Measurements from ENCODE around the gene ACLY.
"Not testable (repeated sequence)": the region's sequence is repeated elsewhere in the genome, so short reads cannot be mapped to it uniquely, and the experiment has no call there.

ACLY gene

DNA sequence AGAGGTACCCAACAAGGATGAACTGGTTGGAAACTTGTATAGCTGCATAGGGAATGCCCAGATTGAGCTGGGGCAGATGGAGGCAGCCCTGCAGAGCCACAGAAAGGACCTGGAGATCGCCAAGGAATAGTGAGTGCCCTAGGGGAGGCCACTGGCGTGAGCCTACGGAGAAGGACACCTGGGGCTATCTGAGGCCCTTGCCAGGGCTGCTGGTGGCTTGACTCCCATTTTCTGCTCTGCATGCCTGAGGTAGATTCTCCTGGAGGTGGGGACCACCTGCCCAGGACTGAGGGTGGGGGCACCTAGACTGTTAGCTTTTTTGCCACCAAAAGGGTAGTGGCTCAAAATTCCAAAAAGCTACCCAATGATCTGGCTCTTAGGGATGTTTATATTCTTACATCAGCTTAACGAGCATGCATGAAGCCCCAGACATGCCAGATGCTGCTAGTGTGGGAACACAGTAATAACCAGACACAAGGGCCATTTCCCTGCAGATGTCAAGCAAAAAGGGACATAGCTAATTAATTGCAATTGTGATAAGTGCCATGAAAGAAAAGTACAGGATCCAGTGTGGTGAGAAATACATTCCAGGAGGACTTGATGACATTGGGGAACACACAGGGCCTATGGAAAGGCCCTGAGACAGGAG is 20.4 kb upstream of the ACLY start:
- DNase-seq: no peak

- no peak for DNase-seq
Observed at GRCh38 chr17:41937970-41938954, 19.5 kb upstream of the ACLY start.

DNA sequence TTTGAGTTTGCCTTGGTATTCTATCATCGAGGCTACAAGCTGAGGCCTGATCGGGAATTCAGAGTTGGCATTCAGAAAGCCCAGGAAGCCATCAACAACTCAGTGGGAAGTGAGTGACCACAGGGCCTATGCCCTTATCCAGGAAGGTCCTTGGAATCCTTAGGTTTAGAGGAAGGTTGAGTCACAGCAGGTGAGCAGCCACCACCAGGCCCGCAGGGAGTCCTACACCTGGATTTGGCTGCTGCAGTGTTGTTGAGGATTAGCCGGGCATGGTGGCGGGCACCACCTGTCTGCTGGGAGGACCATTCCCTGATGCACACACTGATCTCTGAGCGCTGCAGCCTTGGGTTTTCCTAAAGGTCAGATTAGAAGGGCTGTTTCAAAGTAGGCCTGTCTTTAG is 16.9 kb upstream of the ACLY start:
- no peak for DNase-seq

- no peak for DNase-seq
Observed at GRCh38 chr17:41932816-41933389, 14.2 kb upstream of the ACLY start.

- DNase-seq: not testable (repeated sequence)
Observed at GRCh38 chr17:41931715-41932114, 13.0 kb upstream of the ACLY start.

DNA sequence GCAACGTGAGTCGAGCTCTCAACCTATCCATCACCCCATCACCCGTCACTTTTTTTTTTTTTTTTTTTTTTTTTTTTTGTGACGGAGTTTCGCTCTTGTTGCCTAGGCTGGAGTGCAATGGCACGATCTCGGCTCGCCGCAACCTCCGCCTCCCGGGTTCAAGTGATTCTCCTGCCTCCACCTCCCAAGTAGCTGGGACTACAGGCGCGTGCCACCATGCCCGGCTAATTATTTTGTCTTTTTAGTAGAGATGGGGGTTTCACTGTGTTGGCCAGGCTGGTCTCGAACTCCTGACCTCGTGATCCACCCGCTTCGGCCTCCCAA is 12.0 kb upstream of the ACLY start:
- DNase-seq: not testable (repeated sequence)

DNA sequence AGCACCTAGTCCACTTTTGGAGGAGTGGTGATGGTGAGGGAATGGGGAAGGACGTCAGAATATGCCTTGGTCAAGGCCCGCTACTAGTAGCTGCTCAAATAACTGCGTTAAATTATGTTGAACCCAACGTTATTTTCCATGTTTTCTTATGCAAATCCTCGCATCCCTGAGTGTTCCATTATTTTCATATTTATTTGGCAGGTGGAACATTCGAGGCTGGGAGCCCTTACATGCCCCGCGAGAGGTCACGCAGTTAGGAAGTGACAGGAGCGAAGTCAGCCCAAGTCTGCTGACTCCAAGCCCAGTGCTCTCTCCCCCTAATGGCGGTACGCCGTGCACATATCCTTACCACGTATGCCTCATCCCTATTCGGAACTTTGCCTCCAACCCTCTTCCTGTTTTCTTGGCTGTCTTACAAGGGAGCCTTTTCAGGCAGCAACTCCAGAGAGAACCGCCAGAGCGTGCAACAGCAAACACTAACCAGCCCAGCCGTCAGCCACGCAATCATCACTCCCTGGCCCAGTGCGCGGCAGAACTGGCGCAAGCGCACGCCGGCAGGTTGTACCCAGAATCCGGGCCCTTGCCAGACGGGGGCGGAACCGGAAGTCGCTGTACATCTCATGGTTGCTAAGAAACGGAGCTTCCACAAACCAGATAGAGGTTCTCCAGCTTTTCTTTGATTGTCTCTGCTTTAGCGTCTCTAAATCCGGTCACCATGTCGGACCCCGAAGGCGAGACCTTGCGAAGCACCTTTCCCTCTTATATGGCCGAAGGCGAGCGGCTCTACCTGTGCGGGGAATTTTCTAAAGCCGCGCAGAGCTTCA is 11.5 kb upstream of the ACLY start, which contains the start of gene ODAD4:
Gene ODAD4 (plus strand): TSS at position 609 of the 824 bp plus-strand sequence. CDS start 107 bp downstream, at position 716.
- DNase-seq: peak; percentile 98

- DNase-seq: no peak
Observed at GRCh38 chr17:41928693-41929251, 10.0 kb upstream of the ACLY start.

DNA sequence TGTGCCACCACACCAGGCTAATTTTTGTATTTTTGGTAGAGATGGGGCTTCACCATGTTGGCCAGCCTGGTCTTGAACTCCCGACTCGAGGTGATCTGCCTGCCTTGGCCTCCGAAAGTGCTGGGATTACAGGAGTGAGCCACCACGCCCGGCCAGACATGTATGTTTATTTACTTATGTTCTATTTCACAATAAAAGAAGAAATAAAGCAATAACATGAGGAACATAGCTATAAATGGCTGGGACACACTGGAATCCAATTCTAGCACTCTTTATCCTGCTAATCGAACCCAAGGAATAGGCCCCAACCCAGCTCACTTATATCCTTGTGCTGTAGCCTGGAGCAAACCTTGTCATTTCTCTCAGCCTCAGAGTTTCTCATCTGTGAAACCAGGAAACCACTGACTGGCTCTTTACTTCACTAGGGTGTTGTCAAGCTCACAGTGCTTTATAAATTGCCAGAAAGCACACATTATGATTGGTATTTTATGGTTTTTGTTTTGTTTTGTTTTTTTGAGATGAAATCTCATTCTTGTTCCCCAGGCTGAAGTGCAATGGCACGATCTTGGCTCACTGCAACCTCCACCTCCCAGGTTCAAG is 7.3 kb upstream of the ACLY start:
- DNase-seq: no peak

- DNase-seq: no peak
Observed at GRCh38 chr17:41920580-41920955, 1.8 kb upstream of the ACLY start.

DNA sequence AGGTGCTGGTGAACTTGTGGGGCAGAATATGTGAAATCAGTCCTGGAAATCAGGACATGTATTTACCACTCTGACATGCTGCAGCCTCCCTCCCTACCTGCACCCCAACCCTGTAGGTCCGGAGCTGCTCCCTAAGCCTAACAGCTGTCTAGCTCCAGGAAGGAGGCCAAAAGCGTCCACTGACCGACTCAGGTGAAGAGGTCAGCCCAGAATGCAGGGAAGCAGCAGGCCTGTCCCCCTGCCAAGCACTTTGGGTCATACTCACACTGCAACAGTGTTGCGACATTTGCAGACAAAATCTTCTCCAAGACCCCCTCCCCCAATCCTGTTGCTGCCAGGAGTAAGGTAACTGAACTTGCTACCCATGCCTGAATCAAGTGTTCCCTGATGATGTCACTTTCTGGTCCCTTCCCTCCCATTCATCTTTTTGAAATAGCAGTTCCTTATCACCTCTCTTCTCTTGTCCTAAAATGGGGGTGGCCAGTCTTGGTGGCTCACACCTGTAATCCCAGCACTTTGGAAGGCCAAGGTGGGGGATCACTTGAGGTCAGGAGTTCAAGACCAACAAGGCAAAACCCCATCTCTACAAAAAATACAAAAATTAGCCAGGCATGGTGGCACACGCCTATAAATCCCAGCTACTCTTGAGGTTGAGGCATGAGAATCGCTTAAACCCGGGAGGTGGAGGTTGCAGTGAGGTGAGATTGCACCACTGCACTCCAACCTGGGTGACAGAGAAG is 1.3 kb upstream of the ACLY start:
- DNase-seq: peak; percentile 32

DNA sequence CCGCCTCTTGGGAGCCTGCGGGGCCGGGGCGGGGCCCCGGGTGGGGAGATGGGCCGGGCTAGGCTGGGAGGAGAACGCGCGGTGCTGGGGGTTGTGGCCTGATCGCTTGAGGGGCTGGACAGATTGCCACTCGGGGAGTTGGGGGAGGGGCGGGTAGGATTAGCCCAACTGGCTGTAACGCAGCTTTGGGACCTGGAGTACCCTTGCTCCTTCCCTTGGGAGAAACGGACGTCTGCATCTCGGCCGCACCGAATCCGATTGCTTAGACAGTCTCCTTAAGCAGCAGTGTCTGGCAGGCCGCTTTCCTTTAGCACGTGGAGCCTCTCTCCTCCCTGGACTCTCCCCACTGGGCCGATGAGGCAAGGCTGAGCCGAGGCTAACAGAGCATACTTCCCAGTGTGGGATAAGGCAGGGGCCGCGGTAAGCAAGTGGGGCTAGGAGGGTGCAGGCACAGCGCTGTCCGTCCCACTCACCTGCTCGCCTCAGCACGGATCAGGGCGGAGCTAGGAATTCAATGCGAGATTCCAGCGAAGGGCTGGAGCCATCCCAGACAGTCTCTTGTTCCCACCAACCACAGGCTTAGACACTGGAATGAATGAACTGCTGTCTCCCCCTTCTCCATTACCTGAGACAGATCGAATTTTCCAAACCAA is 540 bp upstream of the ACLY start:
- no peak for DNase-seq

DNA sequence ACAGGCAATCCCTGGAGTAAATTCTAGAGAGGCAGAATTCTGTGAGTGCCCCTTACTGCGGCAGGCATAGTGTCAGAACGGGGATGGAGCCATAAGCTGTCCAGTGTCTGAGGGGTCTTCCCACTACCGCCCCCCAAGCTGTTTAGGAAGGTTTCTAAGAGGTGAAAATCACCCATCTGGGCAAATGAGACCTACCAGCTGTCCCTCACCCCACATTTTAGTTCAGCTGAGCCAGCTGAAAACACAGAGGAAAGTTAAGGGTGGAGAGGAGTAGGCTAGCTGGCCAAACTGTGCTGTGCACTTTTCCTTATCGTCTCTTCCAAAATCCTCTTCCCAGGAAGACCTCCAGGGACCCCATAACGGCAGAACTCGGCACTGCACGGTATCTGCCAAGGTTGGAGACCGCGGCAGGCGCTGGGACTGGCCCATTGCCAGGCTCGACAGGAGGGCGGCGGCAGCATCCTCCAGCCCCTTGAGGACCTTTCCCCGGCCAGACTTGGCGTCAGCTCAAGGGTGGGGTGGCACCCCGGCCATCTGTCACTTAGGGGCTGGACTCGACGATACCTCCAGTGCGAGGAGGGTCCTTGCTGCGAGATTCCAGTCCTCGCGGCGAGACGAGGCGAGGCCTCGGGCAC is 955 bp downstream of the ACLY start:
- peak; percentile 46 for DNase-seq

GRCh38 chr17:41917192-41917591 is 1.6 kb downstream of the ACLY start:
- peak; percentile 61 for DNase-seq

DNA sequence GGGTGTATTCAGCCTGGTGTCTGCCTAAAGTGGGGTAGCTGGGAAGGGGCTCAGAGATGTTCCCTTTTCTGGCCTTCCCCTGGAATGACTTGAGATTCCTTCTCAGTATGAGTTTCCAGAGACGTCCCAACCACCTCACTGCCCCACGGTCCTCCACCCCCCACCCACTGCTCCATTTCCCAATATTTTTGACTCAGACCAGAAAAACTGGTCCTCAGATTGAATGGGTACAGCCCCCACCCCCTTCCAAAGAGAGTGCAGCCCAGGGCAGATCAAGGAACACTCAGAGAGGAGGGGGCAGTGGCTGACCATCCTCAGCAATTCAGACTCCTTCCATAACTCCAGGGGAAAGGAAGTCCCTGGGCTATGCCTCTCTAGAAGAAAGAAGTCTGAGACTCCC is 3.2 kb downstream of the ACLY start:
- no peak for DNase-seq

DNA sequence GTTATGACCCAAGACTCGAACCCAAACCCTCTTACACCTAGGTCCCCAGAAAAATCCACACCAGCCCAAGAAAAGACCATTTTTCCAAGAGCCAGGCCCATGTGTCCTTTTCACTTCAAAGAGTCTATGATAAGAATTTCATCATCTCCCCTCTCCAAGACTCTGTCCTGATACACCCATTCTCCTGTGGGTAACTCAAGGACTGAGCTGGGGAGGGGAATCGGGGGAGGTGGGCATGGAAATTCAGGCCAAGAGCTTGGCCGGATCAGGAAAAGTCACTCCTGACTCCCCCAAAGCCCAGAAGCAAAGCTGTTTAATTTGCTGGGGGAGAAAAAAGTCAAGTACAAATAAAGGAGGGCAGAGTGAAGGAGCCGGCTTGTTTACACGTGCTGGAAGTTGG is 3.7 kb downstream of the ACLY start:
- no peak for DNase-seq

- no peak for DNase-seq
Observed at GRCh38 chr17:41914358-41914766, 4.4 kb downstream of the ACLY start.

GRCh38 chr17:41913798-41914197 is 5.0 kb downstream of the ACLY start:
- no peak for DNase-seq

GRCh38 chr17:41912925-41913324 is 5.8 kb downstream of the ACLY start:
- DNase-seq: no peak

DNA sequence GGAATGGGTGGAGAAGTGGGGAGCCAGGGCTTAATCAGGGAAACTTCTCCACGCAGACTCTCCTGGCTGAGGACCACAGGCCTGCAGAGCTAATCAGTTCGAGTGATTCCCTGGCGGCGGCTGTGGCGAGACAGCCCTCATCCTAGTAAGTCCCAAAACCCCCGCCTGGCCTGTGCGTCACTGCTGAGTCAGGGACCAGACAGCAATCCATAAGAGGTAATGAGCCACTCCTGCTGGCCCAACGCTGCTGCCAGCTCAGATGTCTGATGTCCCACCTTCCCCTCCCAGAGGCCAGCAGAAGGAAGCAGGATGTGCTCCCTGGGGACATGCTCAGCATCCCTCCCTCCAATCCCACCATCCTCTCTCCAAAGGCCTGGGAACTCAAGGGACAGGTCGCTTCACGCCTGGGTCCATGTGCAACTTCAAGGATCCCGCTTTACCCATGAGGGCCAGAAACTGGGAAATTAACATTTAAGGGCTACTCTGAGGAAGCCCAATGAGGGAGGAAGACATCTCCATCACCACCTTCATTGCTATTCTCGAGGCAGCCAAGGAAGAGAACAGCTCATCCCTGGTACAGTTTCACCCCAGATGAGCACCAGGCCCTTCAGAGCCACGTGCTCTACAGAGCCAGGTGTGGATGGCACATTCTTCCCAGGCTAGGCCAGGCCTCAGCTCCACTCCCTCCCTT is 7.9 kb downstream of the ACLY start:
- peak; percentile 97 for DNase-seq

All from fibroblast of skin of right quadriceps (primary cell).